ENCODE results near the gene TCF15.

Gene TCF15

GRCh38 chr20:641516-641875 is 31.4 kb upstream of the TCF15 start:
- no peak for DNase-seq

DNA sequence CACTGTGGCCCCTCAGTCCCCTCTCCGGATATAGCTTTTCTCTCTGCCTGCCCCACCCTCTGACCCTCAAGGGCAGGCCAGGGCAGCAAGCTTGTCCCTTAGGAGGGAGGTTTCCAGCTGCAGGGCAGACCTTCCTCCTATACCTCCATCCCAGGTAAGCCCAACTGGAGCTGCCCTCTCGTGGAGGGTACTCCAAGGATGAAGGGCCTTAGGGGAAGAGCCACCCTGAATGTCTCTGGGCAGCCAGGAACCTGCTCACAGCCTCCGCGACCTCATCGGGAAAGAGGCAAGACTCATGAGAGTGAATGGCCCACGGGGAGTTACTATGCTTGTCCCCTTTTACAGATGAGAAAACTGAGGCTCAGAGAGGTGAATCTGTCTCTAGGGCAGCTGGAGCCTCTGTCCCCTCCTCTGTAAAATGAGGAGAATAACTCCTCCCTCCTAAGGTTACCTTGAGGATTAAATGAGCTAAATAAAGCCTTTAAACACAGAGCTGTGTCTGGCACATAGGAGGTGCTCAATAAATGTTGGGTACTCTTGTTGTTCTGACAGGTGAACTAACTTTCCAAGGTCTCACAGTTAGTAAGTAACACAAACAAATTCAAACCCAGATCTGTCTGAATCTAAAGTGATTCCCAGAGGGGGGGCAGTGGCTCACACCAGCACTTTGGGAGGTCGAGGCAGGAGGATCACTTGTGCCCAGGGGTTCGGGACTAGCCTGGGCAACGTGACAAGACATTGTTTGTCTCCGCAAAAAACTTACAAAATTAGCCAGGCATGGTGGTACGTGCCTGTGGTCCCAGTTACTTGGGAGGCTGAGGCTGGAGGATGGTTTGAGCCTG is 30.8 kb upstream of the TCF15 start:
- DNase-seq: no peak

DNA sequence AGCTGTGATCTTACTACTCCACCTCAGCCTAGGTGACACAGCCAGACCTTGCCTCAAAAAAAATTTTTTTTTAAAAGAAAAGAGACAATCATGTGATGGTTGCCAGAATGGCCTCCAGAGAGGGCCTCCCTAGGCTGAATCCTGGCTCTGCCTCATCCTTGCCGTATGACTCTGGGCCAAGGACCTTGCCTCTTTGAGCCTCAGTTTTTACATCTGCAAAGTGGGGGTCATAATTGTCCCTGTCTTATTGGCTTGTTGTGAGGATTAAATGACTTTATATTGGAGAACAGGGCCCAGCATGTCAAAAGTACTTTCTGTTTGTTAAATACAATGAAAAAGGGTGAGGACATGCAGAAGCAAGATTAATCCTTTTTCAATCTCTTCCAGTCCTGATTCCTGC is 28.5 kb upstream of the TCF15 start:
- DNase-seq: no peak

GRCh38 chr20:637559-637958 is 27.4 kb upstream of the TCF15 start:
- DNase-seq: no peak

DNA sequence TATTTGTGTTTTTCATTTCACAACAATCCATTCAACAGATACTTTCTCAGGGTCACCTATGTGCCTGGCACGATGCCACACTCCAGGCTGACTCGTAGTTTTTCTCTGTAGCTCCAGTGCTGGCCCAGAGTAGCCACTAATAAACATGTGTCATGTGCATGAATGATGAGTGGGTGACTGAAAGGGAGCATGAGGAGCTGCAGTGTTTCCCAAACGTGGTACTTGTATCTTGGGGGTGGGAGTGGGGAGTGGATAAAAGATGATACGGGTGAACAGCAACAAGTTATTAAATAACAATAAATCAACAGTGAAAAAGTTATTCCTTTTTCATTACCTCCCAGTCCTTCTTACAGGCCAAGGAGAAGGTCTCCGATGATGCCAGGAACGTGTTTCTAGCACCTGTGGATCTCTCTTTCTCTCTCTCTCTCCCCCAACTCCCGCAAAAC is 25.8 kb upstream of the TCF15 start:
- no peak for DNase-seq

- no peak for DNase-seq
Observed at GRCh38 chr20:635028-635892, 25.2 kb upstream of the TCF15 start.

- no peak for DNase-seq
Observed at GRCh38 chr20:634148-634925, 24.2 kb upstream of the TCF15 start.

DNA sequence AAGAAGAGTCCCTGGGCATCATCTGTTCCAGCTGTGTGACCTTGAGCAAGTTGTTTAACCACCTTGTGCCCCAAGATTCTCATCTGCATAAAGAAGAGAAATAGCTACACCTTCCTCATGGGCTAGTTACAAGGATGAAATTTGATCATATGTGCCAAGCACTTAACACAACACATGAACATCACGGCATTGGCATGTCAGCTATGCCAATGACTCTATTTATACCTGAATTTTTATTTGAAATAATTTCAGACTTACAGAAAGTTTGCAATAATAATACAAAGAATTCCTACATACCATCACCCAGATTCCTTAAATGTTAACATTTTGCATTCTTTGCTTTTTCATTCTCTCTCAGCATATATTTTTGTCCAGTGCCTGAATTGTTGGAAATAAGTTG is 21.0 kb upstream of the TCF15 start:
- no peak for DNase-seq

GRCh38 chr20:626579-626978 is 16.5 kb upstream of the TCF15 start:
- DNase-seq: no peak

GRCh38 chr20:625360-625932 is 15.3 kb upstream of the TCF15 start:
- DNase-seq: no peak

GRCh38 chr20:623704-624103 is 13.6 kb upstream of the TCF15 start:
- DNase-seq: no peak

DNA sequence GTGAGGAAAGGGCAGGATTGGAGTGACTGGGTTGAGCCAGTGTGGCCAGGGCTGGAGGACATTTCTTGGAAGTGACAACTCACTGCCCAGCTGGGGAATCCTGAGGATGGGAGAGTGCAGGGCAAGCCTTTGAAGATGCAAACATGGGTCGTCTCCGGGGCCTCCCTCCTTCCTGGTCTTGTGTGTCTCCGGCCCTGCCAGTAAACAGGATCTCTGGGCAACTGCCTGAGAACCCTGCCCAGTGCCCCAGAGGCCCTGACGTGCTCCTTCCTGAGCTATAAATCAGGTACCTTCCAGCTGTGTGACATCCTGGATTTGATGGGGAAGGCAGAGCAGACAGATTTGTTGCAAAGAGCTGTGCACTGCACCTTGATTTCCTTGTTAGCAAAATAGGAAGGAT is 12.9 kb upstream of the TCF15 start:
- DNase-seq: no peak

DNA sequence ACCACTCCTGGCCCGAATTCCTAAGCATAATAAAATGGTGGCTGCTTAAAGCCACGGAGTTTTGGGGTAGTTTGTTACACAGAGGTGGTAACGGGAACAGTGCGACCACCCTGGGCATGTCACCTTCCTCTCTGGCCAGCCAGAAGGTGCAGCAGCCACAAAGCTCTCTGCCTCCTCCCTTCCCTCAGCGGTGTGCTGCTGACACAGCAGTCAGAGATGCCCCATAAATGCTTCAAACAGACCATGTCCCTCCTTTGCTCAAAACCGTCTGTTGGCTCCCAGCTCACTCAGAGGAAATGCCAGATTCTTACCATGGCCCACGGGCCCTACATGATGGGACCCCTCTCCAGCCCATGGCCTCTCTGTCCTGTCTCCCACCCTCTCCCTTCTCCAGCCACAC is 12.1 kb upstream of the TCF15 start:
- no peak for DNase-seq

GRCh38 chr20:621125-621756 is 11.1 kb upstream of the TCF15 start:
- no peak for DNase-seq

GRCh38 chr20:620246-620645 is 10.1 kb upstream of the TCF15 start:
- DNase-seq: no peak

GRCh38 chr20:618980-619379 is 8.9 kb upstream of the TCF15 start:
- no peak for DNase-seq

- DNase-seq: no peak
Observed at GRCh38 chr20:617934-618690, 8.0 kb upstream of the TCF15 start.

DNA sequence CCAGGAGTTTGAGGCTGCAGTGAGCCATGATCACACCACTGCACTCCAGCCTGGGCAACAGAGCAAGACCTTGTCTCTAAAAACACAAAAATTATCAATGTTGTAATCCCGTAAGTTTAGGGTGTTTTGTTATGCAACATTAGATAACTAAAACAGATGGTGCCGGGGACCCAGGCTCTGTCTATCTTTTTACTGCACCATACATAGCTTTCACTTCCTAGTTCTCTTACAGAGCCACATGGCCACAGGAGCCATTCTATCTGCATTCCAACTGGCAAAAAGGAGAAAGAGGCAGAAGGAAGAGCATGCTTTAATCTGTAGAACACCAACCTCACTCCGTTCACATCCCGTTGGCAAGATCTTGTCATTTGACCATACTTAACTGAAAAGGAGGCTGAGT is 5.4 kb upstream of the TCF15 start:
- no peak for DNase-seq

- DNase-seq: no peak
Observed at GRCh38 chr20:611843-612185, 1.7 kb upstream of the TCF15 start.

- DNase-seq: no peak
Observed at GRCh38 chr20:611047-611842, 1.1 kb upstream of the TCF15 start.

DNA sequence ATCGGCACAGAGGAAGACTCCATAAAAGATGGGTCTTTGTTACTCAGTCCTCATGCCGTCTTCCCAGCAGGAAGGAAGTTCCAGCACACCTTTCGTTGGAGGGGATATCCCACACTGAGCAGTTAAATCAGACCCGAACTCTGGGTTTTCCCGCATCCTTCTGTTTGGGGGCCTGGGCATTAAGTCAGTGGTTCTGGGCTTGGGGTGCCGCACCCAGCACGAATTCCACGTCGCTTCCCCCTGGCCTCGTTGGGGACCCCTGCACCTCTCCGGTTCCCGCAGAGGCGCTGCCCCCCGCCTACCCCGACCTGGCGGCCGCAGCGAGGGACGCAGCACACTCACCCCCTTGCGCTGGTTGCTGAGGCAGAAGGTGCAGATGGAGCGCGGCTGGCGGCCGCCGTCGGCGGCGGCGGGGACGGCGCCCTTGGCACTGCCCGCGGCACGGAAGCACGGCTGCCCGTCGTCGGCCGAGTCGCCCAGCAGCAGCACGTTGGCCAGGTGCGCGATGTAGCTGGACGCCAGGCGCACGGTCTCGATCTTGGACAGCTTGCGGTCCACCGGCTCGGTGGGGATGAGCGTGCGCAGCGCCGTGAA is 641 bp downstream of the TCF15 start:
- no peak for DNase-seq
